ENCODE data around the gene SERPINB2. TPM values are rescaled to one million over a fixed set of nuclear protein-coding genes. Genes with fewer than 3 reads are reported as not detected.
"Not testable (repeated sequence)": the region's sequence is repeated elsewhere in the genome, so short reads cannot be mapped to it uniquely, and the experiment has no call there.

The SERPINB2 gene
- total RNA-seq, 1 experiment from 2014 or later, result 20.5 TPM

- DNase-seq (ENCODE audit: low read depth), result peak; percentile 80
Observed at GRCh38 chr18:63936156-63936931, 48.8 kb downstream of the SERPINB2 start.

GRCh38 chr18:63936932-63937393 lies 49.5 kb downstream of the SERPINB2 start:
- DNase-seq (ENCODE audit: low read depth), result no peak

- no peak for DNase-seq (ENCODE audit: low read depth)
Observed at GRCh38 chr18:63940008-63940407, 52.5 kb downstream of the SERPINB2 start.

GRCh38 chr18:63940543-63941050 lies 53.1 kb downstream of the SERPINB2 start:
- not testable (repeated sequence) for DNase-seq (ENCODE audit: low read depth)

GRCh38 chr18:63947051-63947790 lies 59.7 kb downstream of the SERPINB2 start:
- no peak for DNase-seq (ENCODE audit: low read depth)

GRCh38 chr18:63949068-63949737 lies 61.7 kb downstream of the SERPINB2 start, which contains the start of gene HMSD:
HMSD (plus strand) TSS chr18:63949301; CDS start chr18:63953456, 4,155 bp downstream.
- DNase-seq (ENCODE audit: low read depth), result peak; percentile 47

- DNase-seq (ENCODE audit: low read depth), result peak; percentile 26
Observed at GRCh38 chr18:63951302-63951705, 63.8 kb downstream of the SERPINB2 start.

Other genes with a start within 250 kb of the SERPINB2 start
- not detected in 2 replicates for gene SERPINB4, start 243.4 kb upstream of the SERPINB2 start, total RNA-seq (2014; rRNA removed; shearing (Covaris generic))
- gene SERPINB3, start 225.8 kb upstream of the SERPINB2 start, total RNA-seq (2014; rRNA removed; shearing (Covaris generic)), result 0.20 TPM in 1 of 2 replicates, not detected in the other
- not detected in 2 replicates for gene SERPINB11, start 184.7 kb upstream of the SERPINB2 start, total RNA-seq (2014; rRNA removed; shearing (Covaris generic))
- 10.0 and 13.1 TPM in 2 replicates for gene SERPINB7, start 112.3 kb upstream of the SERPINB2 start, total RNA-seq (2014; rRNA removed; shearing (Covaris generic))
- 0.10 and 0.60 TPM in 2 replicates for gene SERPINB10, start 20.3 kb downstream of the SERPINB2 start, total RNA-seq (2014; rRNA removed; shearing (Covaris generic))
- gene HMSD, start 61.6 kb downstream of the SERPINB2 start, total RNA-seq (2014; rRNA removed; shearing (Covaris generic)), result not detected in 2 replicates
- 35.2 and 41.0 TPM in 2 replicates for gene SERPINB8, start 82.4 kb downstream of the SERPINB2 start, total RNA-seq (2014; rRNA removed; shearing (Covaris generic))